Measurements from ENCODE around the gene CCDC86. TPM values are rescaled to one million over a fixed set of nuclear protein-coding genes. Genes with fewer than 3 reads are reported as not detected.

Gene CCDC86
- total RNA-seq, 2 experiments from 2014 or later = 94.4 to 96.3 TPM

- Mint-ChIP-seq H3K27me3 (no peaks in the 10 kb centered on the region), H3K9me3 (no peaks in the 10 kb centered on the region), H3K36me3 (peaks cover 39% of the 10 kb centered on the region), H3K4me1 (peaks cover 36% of the 10 kb centered on the region), H3K27ac (peak overlapping the region; percentile 95), H3K4me3 (peak overlapping the region; percentile 89)
- DNase-seq = no peak
Observed at GRCh38 chr11:60842668-60843600, 1.0 kb downstream of the CCDC86 start.

- Mint-ChIP-seq H3K36me3 (peaks cover 39% of the 10 kb centered on the region), H3K27me3 (no peaks in the 10 kb centered on the region), H3K4me3 (peak overlapping the region; percentile 89), H3K4me1 (peaks cover 36% of the 10 kb centered on the region), H3K27ac (peak overlapping the region; percentile 50), H3K9me3 (no peaks in the 10 kb centered on the region)
- DNase-seq = no peak
Observed at GRCh38 chr11:60844045-60844869, 2.3 kb downstream of the CCDC86 start.

GRCh38 chr11:60844870-60845221 is 2.9 kb downstream of the CCDC86 start:
- peak overlapping the region; percentile 1 for H3K27ac Mint-ChIP-seq
- H3K4me3 Mint-ChIP-seq = peak overlapping the region; percentile 89
- no peaks in the 10 kb centered on the region for H3K9me3 Mint-ChIP-seq
- DNase-seq = no peak
- peaks cover 39% of the 10 kb centered on the region for H3K36me3 Mint-ChIP-seq
- peaks cover 36% of the 10 kb centered on the region for H3K4me1 Mint-ChIP-seq
- H3K27me3 Mint-ChIP-seq = no peaks in the 10 kb centered on the region

DNA sequence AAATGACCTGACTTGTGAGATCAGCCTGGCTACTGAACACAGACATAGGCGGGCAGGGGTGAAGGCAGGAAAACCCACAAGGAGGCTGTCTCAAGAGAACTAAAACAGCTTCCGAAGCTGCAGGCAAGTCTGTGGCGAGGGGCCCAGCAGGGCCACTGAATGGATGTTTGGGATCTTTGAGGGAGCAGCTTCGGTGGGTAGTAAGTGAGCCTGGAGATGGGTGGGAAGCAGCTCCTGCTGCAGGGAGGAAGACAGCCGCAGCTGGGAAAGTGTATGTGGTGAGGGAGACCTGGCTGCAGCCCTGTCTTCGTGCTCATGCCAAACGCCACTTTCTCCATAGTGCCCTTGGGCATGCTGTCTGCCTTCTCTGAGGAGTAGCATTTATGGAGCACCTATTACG is 3.4 kb downstream of the CCDC86 start:
- DNase-seq = no peak
- Mint-ChIP-seq H3K36me3 (peaks cover 42% of the 10 kb centered on the region), H3K4me1 (peaks cover 36% of the 10 kb centered on the region), H3K9me3 (no peaks in the 10 kb centered on the region), H3K27ac (no peak overlapping the region), H3K4me3 (peak overlapping the region; percentile 89), H3K27me3 (no peaks in the 10 kb centered on the region)

GRCh38 chr11:60847281-60847680 is 5.4 kb downstream of the CCDC86 start:
- no peak overlapping the region for H3K4me3 Mint-ChIP-seq

DNA sequence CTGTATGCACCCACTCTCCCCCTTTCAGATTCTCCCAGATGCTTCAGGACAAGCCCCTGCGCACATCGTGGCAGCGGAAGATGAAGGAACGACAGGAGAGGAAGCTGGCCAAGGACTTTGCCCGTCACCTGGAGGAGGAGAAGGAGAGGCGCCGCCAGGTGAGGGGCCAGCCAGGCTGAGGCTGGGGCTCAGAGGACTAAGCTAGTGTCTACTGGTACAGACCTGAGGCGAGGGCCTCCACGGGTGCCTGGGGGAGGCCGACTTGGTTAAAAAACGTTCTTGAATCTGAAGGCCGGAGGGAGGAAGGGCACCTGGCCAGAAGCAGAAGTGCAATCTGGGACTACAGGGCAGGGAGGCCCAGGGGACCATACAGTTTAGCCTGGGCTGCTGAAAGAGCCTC is 6.0 kb downstream of the CCDC86 start:
- H3K27me3 Mint-ChIP-seq = no peaks in the 10 kb centered on the region

More at GRCh38 chr11:60847281-60847680, 5.4 kb downstream of the CCDC86 start:
- Mint-ChIP-seq H3K4me1 (peaks cover 28% of the 10 kb centered on the region), H3K27me3 (no peaks in the 10 kb centered on the region), H3K27ac (no peak overlapping the region), H3K9me3 (no peaks in the 10 kb centered on the region), H3K36me3 (peaks cover 55% of the 10 kb centered on the region)
- no peak for DNase-seq

GRCh38 chr11:60848714-60849151 is 6.8 kb downstream of the CCDC86 start:
- no peak overlapping the region for H3K27ac Mint-ChIP-seq
- no peak overlapping the region for H3K4me3 Mint-ChIP-seq
- H3K4me1 Mint-ChIP-seq = peaks cover 20% of the 10 kb centered on the region
- H3K9me3 Mint-ChIP-seq = no peaks in the 10 kb centered on the region
- DNase-seq = no peak
- H3K27me3 Mint-ChIP-seq = no peaks in the 10 kb centered on the region
- H3K36me3 Mint-ChIP-seq = peaks cover 43% of the 10 kb centered on the region

More for the DNA sequence above, 6.0 kb downstream of the CCDC86 start:
- Mint-ChIP-seq H3K4me1 (peaks cover 28% of the 10 kb centered on the region), H3K27ac (no peak overlapping the region), H3K9me3 (no peaks in the 10 kb centered on the region), H3K36me3 (peaks cover 49% of the 10 kb centered on the region), H3K4me3 (no peak overlapping the region)
- no peak for DNase-seq

GRCh38 chr11:60849641-60850520 is 8.0 kb downstream of the CCDC86 start:
- Mint-ChIP-seq H3K4me3 (no peak overlapping the region), H3K4me1 (peaks cover 12% of the 10 kb centered on the region), H3K27me3 (no peaks in the 10 kb centered on the region), H3K36me3 (peaks cover 32% of the 10 kb centered on the region), H3K27ac (no peak overlapping the region), H3K9me3 (no peaks in the 10 kb centered on the region)
- no peak for DNase-seq

GRCh38 chr11:60851327-60852104 is 9.6 kb downstream of the CCDC86 start:
- H3K4me1 Mint-ChIP-seq = peaks cover 12% of the 10 kb centered on the region

GRCh38 chr11:60852117-60852981 is 10.4 kb downstream of the CCDC86 start:
- no peak overlapping the region for H3K4me3 Mint-ChIP-seq

More at GRCh38 chr11:60851327-60852104, 9.6 kb downstream of the CCDC86 start:
- Mint-ChIP-seq H3K27me3 (no peaks in the 10 kb centered on the region), H3K27ac (no peak overlapping the region), H3K9me3 (no peaks in the 10 kb centered on the region), H3K4me3 (no peak overlapping the region), H3K36me3 (peaks cover 23% of the 10 kb centered on the region)
- no peak for DNase-seq

DNA sequence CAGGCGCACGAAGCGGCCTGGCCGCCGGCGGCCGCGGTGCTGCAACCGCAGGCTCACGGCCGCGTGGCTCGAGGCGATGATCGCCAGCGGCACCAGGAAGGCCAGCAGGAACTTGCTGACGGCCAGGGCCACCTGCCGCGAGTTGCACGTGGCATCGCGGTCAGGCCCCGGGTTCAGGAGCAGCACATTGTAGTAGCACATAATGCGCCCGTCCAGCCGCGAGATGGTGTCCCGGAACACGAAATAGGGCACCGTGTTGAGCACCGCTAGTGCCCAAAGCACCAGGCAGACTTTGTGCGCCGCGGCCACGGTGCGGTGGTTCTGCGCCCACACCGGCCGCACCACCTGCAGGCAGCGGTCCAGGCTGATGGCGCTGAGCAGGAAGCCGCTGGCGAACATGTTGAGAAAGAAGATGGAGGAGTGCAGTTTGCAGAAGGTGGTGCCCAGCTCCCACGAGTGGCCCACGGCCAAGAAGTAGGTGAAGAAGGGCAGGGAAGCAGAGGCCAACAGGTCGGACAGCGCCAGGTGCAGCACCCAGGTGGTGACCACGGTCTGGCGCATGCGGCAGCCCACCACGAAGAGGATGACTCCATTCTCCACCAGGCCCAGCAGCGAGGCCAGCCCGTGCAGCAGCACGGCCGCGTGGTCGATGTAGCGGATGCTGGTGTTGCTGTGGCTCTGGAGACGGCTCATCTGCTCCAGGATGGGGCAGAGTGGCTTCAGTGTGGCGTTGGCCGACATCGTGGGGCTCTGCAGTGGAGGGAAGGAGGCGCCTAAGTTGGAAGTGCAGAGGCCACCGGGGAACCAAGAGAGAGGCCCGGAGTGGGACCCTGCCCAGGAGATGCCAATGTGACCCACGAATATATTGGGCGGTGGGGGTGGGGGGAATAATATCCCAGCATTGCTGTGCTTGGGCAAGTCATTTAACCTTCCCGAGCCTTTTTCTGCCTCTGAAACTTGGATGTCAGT is 11.4 kb downstream of the CCDC86 start:
- no peaks in the 10 kb centered on the region for H3K27me3 Mint-ChIP-seq
- H3K4me1 Mint-ChIP-seq = peaks cover 15% of the 10 kb centered on the region
- H3K9me3 Mint-ChIP-seq = no peaks in the 10 kb centered on the region
- no peak overlapping the region for H3K27ac Mint-ChIP-seq
- peaks cover 20% of the 10 kb centered on the region for H3K36me3 Mint-ChIP-seq
- no peak overlapping the region for H3K4me3 Mint-ChIP-seq
- no peak for DNase-seq

More at GRCh38 chr11:60852117-60852981, 10.4 kb downstream of the CCDC86 start:
- H3K9me3 Mint-ChIP-seq = no peaks in the 10 kb centered on the region
- DNase-seq = no peak
- H3K4me1 Mint-ChIP-seq = peaks cover 10% of the 10 kb centered on the region
- H3K27ac Mint-ChIP-seq = no peak overlapping the region
- H3K36me3 Mint-ChIP-seq = peaks cover 20% of the 10 kb centered on the region
- H3K27me3 Mint-ChIP-seq = no peaks in the 10 kb centered on the region

- H3K36me3 Mint-ChIP-seq = peaks cover 20% of the 10 kb centered on the region
- no peak overlapping the region for H3K27ac Mint-ChIP-seq
- no peak for DNase-seq
- H3K9me3 Mint-ChIP-seq = no peaks in the 10 kb centered on the region
- H3K4me1 Mint-ChIP-seq = peaks cover 26% of the 10 kb centered on the region
- H3K27me3 Mint-ChIP-seq = no peaks in the 10 kb centered on the region
- H3K4me3 Mint-ChIP-seq = no peak overlapping the region
Observed at GRCh38 chr11:60854140-60854846, 12.4 kb downstream of the CCDC86 start.
